HL-60 (cell line): ENCODE data around the gene EPHA2.

Experiments
- DNase-seq, 2 experiments: peaks; one replicate each; pipeline ENCODE4 v3.0.0-alpha.2; 2010 to 2020; ENCODE audit warnings: low read depth in 1 of 2, low spot score in 1 of 2
- H3K27ac ChIP-seq: fragments of 250-450 bp; sonication (Bioruptor Pico); replicated peaks from 2 replicates; pipeline ENCODE4 v1.5.1; 2020; ENCODE audit warnings: mild to moderate bottlenecking, moderate library complexity
- H3K27me3 ChIP-seq: fragments of 250-450 bp; sonication (Bioruptor Pico); 2 replicates; pipeline ENCODE4 v1.5.1; 2021; ENCODE audit warnings: mild to moderate bottlenecking, moderate library complexity; ENCODE audit not compliant: insufficient read depth, poor library complexity, severe bottlenecking
- H3K4me3 ChIP-seq: replicated peaks from 2 replicates; pipeline ENCODE4 v1.5.1; 2011; ENCODE audit warnings: mild to moderate bottlenecking, control low read depth, low read length; ENCODE audit not compliant: insufficient read depth
- GABPA ChIP-seq: IDR thresholded peaks from 2 replicates; pipeline ENCODE4 v1.6.1; 2012; ENCODE audit warnings: low read depth
- POLR2AphosphoS5 ChIP-seq: IDR thresholded peaks from 2 replicates; pipeline ENCODE4 v1.6.1; 2012; ENCODE audit warnings: low read depth
- REST ChIP-seq: IDR thresholded peaks from 2 replicates; pipeline ENCODE4 v1.6.1; 2012; ENCODE audit warnings: low read depth; ENCODE audit not compliant: insufficient replicate concordance
- SPI1 ChIP-seq: IDR thresholded peaks from 2 replicates; pipeline ENCODE4 v1.6.1; 2012; ENCODE audit warnings: low read depth, mild to moderate bottlenecking, borderline replicate concordance
- TF ChIP-seq, protein P1 (sequence below): IDR thresholded peaks from one replicate; pipeline ENCODE4 v1.5.1; 2011; ENCODE audit warnings: low read length, control low read depth, inconsistent platforms; ENCODE audit not compliant: insufficient read depth

The EPHA2 gene

GRCh38 chr1:16138772-16139221 is 17.1 kb downstream of the EPHA2 start:
- no peak overlapping the region for H3K4me3 ChIP-seq
- peaks cover 7% of the 10 kb centered on the region for H3K27me3 ChIP-seq
- no peak for TF ChIP-seq SPI1
- TF ChIP-seq REST: no peak
- no peak for TF ChIP-seq GABPA
- no peak for TF ChIP-seq POLR2AphosphoS5
- TF ChIP-seq, protein P1, sequence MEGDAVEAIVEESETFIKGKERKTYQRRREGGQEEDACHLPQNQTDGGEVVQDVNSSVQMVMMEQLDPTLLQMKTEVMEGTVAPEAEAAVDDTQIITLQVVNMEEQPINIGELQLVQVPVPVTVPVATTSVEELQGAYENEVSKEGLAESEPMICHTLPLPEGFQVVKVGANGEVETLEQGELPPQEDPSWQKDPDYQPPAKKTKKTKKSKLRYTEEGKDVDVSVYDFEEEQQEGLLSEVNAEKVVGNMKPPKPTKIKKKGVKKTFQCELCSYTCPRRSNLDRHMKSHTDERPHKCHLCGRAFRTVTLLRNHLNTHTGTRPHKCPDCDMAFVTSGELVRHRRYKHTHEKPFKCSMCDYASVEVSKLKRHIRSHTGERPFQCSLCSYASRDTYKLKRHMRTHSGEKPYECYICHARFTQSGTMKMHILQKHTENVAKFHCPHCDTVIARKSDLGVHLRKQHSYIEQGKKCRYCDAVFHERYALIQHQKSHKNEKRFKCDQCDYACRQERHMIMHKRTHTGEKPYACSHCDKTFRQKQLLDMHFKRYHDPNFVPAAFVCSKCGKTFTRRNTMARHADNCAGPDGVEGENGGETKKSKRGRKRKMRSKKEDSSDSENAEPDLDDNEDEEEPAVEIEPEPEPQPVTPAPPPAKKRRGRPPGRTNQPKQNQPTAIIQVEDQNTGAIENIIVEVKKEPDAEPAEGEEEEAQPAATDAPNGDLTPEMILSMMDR: no peak
- no peak for DNase-seq
- no peak overlapping the region for H3K27ac ChIP-seq

- no peak for DNase-seq
- H3K4me3 ChIP-seq: no peak overlapping the region
- peaks cover 7% of the 10 kb centered on the region for H3K27me3 ChIP-seq
- TF ChIP-seq POLR2AphosphoS5 (no peak), SPI1 (no peak)
- TF ChIP-seq, protein P1: no peak
- H3K27ac ChIP-seq: no peak overlapping the region
Observed at GRCh38 chr1:16137890-16138467, 17.9 kb downstream of the EPHA2 start.

GRCh38 chr1:16135501-16135900 is 20.4 kb downstream of the EPHA2 start:
- Histone ChIP-seq H3K4me3 (no peak overlapping the region), H3K27me3 (peaks cover 3% of the 10 kb centered on the region), H3K27ac (no peak overlapping the region)
- DNase-seq: no peak
- TF ChIP-seq GABPA (no peak), SPI1 (no peak)

DNA sequence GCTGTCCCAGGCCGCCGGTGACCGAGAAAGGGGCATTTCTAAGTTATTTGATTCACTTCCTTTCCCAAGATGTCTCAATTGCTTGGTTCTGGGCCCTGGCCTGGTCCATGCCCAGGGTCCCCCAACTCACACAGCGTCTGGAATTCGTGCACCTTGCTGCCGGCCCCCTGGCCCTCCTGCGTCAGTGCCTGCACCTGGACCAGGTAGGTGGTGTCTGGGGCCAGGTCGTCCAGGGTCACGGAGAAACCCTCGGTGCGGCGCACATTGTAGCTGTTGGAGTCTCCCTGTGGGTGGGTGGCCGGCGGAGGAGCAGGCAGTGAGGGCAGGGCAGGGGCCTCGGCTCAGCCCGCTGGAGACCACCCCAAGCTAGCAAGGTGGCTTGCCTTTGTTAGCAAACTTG is 21.0 kb downstream of the EPHA2 start:
- no peaks in the 10 kb centered on the region for H3K27me3 ChIP-seq
- no peak overlapping the region for H3K4me3 ChIP-seq
- no peak overlapping the region for H3K27ac ChIP-seq
- no peak for TF ChIP-seq SPI1
- no peak for TF ChIP-seq GABPA
- TF ChIP-seq POLR2AphosphoS5: no peak
- TF ChIP-seq, protein P1: no peak
- no peak for TF ChIP-seq REST
- DNase-seq: no peak
